GM21786 (cell line): ENCODE results near the gene KCNQ2.
"Not testable (repeated sequence)": the region's sequence is repeated elsewhere in the genome, so short reads cannot be mapped to it uniquely, and the experiment has no call there.

Experiments
- ATAC-seq: cut with Tn5 transposase; IDR thresholded peaks from one replicate; pipeline ENCODE4 v1.9.1; 2021; ENCODE audit not compliant: unreplicated experiment

KCNQ2 gene

DNA sequence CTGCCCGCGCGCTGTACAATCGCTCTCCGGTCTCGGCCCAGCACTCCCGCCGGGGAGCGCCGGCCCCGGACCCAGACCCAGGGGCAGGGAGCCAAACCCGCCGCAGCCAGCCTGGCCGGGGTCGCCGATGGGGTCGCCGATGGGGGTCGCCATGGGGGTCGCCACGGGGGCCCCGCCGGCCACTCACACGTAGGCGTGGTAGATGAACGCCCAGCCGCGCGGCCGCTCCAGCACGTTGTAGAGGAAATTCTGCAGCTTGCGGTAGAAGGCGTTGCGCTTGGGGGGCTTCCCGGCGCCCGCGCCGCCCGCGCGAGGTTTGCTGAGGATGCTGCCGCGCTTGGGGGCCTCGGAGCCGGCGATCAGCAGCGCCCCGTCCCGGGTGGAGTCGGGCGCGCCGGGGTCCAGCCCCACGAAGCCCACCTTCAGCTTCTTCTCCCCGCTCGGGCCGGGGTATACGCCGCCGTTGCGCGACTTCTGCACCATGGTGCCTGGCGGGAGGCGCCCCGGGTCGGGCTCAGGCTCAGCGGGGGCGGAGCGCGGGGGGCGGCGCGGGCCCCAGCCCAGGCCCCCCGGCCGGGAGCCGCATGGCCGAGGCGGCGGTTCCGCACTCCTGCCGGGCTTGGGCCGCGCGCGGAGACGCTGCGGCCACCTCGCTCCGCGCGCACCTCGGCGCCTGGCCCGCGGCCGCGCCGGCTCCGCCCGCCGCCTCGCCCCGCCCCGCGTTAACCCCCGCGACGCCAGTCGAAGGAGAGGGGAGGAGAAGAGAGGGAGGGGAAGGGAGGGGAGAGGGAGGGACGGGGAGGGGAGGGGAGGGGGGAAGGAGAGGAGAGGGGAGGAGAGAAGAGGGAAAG lies at the start of gene KCNQ2:
Gene KCNQ2, minus strand, starts transcription at position 675 of the 851 bp plus-strand sequence. Its CDS starts 192 bp downstream, at position 483.
- no peak for ATAC-seq

DNA sequence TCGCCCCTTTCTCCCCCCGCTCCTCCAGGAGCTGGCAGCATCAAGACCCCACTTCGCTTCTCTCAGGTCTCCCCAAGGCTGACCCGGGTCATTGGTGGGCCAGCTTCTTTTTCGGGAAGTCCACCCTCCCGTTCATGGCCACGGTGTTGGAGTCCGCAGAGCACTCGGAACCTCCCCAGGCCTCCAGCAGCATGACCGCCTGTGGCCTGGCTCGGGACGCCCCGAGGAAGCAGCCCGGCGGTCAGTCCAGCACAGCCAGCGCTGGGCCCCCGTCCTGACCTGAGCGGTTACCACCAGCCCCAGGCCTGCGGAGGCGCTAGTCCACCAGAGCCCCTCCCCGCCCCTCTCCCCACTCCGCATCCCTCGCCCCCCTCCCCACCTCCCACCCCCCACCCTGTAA lies 49.1 kb upstream of the KCNQ2 start:
- ATAC-seq: no peak

DNA sequence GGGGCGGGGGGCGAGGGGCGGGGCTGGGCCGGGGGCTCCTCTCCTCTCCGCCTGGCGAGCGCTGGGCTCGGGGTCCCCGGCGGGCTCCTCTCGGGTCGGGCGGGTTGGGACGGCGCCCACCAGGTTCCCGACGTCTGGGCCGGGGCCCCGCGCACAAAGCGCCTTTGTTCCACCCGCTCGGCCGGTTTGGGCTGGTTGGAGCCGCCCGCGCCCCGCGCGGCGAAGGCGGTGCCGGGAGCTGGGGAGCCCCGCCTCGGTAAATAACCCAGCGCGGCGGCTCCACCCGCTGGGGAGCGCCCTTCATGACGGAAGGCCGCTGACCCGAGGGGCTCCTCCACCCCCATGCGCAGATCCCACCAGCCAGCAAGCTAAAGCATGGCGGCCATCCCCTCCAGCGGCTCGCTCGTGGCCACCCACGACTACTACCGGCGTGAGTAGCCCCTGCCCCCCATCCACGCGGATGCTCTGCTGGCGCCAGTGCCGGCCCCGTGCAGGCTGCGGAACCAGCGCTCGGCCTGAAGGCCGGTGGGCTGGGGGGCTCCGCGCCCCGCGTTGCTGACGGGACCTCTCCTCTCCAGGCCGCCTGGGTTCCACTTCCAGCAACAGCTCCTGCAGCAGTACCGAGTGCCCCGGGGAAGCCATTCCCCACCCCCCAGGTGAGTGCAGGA lies 48.6 kb upstream of the KCNQ2 start:
- peak; percentile 31 for ATAC-seq

DNA sequence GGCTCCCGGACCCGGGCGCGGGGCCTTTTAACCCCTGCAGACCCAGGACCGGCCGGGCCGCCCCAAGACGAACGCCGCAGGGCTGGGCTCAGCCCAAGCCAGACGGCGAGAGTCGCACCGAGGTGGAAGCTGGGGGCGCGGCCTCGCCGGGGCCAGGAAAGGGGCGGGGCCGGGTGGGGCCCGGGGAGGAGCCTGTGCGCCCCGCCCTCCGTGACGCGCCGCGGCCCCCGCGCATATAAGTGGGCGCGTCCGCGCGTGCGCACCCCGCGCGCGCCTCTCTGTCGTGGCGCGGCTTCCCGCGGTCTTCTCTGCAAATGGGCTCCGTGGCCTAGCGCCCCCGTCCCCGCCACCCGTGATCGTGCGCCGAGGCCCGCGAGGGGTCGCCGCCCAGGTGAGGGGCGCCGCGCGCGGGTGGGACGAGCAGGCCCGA lies 48.1 kb upstream of the KCNQ2 start, which contains the start of gene PPDPF:
Gene PPDPF, plus strand, starts transcription at position 262 of the 430 bp plus-strand sequence. CDS start 544 bp downstream, outside the sequence.
- peak; percentile 56 for ATAC-seq

DNA sequence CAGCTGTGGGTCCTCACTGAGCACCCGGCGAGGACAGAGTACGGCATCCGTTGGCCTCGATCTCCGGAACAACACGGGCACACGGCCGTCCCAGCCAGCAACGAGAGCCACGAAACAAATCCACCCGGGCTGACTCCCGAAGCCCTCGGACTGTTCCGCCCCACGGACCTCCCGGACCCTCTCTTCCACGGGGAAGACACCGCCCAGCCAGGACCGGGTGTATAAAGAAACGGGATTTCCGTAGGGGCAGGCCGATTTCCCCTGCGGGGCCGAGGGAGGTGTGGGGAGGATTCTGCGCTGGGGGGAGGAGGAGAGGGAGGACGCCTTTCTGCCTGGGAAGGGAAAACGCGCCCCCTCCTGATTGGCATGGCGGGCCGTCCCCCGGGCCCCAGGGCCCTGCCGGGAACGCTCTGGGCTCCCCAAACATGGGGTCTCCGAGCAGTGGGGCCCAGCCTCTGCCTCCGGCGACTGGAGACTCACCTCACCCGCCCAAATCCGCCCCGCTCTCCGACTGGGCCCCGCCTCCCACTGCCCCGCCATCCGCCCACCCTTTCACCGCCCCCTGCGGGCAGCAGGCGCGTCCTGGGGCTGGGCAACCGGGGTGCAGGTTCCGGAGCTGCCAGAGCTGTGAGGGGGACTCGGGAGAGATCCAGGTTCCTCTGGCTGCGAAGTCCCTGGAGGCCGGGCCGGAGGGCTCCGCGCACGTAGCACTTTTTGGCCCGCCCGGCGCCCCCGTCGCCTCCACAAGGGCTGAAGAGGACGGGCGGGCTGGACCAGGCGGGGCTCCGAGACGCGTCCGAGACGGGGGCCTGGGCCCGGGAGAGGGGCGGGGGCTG lies 47.4 kb upstream of the KCNQ2 start:
- peak; percentile 33 for ATAC-seq

DNA sequence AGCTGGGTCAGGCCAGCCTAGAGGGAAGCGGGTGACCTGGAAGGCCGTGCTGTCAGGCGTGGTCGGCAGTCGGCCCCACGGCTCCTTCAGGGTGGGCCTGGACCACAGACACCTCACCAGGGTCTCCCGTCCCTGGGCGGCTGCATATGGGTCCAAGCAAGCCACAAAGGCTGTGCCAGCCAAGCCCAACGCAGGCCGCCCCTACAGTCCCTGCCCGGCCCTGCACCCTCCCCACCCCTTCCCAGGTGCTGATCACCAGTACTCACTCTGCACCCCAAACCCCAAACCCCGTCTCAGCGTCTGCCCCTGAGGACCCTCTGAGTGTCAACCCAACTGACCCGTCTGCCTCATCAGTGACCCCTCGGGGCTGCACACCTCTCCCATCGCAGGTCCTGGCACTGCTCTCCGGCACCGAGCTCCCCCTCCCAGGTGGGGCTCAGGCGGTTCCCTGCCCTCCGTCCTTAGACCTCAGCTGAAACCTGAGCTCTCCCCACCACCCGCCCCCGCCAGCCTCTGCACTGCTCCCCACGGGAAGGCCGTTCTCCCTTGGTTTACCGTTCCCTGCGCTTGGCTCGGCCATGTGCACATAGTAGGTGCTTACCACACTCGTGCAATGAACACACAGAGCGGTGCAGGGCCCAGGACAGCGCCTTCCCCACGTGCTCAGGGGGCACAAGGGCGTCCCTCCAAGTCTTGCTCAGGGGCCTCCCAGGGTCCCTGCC lies 46.7 kb upstream of the KCNQ2 start:
- ATAC-seq: no peak

DNA sequence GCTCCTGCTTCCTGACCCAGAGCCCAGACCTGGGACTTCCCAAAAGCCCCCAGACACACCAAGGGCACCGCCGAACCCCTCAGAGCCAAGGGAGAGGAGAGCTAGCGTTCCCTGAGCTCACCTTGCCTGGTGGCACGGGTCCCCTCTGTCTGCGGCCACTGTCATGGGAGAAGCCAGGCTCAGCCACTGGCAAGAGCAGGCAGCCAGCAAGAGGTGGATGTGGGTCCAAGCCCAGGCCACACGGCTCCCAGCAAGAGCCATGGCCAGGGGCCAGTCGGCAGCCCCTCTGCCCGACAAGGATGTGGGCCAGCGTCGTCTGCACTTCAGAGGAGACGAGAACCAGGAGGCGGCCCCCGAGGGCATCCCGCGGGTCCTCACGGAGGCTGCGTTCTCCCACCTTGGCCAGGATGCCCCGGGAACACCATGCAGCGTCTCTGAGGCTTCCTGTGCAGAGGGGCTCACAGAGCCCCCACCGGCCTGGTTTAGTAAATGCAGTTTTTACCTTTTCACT lies 46.0 kb upstream of the KCNQ2 start:
- no peak for ATAC-seq

DNA sequence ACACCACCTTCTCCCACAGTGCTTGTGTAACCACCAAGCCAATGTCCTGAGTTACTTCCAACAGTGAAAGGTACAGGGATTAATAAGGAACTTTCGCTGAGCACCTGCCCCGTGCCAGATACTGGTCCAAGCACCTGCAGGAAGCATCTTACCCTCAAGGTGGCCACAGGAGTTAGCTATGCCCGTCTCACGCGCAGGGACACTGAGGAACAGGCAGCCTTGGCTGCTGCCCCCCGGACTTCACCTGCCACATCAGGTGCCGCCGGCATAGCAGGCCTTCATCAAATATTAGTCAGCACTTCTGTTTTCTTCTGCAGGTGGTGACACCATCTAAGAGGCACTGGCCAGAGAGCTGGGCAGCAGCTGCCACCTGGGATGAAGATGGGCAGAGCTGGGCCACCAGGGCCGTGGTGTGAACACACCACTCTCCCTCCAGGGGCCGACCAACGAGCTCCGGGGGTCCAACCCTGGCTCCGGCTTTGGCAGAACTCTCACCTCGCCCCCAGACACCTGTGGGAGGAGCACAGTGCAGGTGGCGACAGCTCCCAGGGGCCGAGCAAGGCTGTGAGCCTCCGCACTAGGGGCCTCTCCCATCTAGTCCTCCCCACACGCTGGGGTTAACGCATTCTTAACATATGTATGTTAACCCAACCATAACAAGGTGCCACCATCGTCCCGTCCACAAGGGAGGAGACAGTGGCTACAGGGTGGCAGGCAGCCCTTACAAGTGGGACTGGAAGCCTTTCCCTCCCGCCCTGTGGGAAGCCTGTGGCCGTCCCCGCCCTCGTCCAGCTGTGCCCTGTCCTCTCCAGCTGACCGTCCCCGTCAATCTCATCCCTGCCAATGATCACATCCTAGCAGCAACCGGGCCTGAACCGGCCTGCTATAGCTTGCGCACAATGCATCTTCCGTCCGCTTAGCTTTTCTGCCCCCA lies 45.2 kb upstream of the KCNQ2 start:
- ATAC-seq: no peak

DNA sequence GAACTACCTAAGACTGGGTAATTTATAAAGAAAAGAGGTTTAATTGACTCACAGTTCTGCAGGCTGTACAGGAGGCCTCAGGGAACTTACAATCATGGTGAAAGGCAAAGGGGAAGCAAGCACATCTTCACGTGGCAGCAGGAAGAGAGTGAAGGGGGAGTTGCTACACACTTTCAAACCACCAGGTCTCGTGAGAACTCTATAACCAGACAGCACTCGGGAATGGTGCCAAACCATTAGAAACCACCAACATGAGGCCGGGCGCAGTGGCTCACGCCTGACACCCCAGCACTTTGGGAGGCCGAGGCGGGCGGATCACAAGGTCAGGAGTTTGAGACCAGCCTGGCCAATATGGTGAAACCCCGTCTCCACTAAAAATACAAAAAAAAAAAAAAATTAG lies 42.1 kb upstream of the KCNQ2 start:
- not testable (repeated sequence) for ATAC-seq

DNA sequence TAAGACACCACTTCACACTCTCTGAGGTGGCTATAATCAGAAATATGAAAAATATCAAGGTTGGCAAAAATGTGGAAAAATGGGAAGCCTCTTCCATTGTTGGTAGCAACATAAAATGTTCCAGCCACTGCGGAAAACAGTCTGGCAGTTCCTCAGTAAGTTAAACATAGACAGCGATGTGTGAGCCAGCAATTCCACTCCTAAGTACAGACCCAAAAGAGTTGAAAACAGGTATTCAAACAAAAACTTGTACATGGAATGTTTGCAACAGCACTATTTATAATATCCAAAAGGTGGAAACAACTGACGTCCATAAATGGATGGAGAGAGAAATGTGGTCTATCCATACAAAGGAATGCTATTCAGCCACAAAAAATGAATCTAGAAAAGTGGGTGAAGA lies 40.8 kb upstream of the KCNQ2 start:
- no peak for ATAC-seq

DNA sequence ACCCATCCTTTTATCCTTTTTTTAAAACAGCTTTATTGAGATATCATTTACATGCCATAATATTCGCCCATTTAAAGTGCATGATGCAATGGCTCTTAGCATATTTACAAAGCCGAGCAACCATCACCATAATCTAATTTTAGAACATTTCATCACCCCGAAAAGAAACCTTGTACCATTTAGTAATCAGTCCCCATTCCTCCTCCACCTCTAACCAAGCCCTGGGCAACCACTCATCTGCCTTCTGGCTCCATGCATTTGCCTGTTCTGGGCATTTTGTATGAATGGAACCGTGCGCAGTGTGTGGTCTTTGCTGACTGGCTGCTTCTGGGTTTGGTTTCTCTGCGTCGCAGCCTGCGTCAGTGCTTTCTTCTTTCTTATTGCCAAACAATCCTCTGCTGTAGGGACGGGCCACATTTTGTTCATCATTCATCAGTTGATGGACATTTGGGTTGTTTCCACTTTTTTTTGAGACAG lies 36.7 kb upstream of the KCNQ2 start:
- ATAC-seq: no peak

DNA sequence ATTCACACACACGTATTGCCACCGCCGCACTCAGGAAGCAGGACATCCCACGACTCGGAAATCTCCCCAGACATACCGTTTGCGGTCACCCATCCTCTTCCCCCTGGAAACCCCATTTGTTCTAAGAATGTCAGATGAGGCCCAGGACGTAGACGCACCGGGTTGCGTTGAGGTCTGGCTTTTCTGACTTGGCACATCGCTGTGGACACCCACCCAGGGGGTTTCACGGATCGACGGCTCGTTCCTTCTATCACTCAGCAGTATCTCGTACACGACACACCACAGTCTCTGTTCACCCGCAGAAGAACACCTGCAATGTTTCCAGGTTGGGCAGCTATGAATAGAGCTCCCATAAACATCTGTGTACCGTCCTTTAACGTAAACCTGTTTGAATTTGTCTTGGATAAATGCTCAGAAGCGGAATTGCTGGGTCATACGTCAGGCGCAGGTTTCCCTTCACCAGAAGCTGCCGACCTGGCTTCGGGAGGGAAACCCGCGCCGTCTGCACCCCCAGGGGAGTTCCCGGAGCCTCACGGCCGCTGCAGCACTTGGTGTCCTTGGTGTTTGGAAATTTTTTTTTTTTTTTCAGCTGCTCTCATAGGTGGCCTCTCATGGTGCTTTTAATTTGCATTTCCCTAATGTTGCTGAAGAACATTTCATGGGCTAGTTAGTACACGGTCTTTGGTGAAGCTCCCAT lies 35.8 kb upstream of the KCNQ2 start:
- ATAC-seq: no peak

DNA sequence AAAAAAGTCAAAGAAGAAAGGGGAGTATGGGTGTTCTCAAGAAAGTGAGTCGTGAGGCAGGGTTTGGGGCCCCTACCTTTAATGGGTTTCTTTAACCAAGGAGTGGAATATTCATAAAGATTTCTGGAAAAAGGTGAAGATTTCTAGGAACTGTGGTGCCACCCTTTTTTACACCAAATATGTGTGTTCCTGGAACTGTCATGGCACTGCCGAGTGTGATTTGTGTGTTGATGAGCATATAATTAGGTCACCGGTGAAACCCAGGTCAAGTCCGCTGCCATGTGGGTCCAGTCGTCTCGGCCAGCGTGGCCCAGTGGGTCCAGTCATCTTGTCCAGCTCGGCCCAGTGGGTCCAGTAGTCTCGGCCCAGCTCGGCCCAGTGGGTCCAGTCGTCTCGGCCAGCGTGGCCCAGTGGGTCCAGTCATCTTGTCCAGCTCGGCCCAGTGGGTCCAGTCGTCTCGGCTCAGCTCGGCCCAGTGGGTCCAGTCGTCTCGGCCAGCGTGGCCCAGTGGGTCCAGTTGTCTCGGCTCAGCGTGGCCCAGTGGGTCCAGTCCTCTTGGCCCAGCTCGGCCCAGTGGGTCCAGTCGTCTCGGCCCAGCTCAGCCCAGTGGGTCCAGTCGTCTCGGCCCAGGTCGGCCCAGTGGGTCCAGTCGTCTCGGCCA lies 34.8 kb upstream of the KCNQ2 start:
- no peak for ATAC-seq

DNA sequence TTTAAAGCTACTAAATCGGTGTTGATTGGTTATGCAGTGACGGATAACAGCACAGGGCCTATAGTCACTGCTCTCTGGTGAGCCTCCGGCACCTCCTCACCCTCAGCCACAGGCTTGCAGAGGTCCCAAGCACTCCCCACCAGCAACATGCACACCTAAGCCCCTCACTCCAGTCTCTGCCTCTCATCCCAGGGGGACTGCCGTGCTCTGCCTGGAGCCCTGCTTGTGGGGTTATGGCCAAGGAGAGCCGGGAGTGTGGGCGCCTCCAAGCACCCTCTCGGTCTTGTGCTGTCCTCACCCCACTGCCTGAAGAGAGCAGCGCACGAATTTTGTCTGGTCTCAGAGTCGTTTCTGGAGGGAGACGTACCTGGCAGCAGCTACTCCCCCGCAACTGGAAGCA lies 33.3 kb upstream of the KCNQ2 start:
- no peak for ATAC-seq

DNA sequence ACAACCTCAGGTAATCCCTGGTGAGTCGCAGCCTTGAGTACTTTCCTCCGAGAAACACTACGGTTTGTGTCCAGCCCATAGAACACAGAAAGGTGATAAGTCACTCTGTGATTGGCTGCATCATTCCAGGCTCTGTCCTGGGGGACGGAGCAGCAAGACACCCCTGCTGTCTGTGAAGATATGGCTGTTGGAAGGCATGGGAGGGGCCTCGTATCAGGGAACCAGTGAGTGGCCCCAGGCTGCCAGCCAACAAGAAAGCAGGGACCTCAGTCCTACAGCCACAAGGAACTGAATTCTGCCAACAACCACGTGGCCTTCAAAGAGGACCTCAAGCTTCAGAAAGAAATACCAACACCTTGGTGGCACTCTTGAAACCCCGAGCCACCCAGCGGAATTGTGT lies 32.8 kb upstream of the KCNQ2 start:
- no peak for ATAC-seq

DNA sequence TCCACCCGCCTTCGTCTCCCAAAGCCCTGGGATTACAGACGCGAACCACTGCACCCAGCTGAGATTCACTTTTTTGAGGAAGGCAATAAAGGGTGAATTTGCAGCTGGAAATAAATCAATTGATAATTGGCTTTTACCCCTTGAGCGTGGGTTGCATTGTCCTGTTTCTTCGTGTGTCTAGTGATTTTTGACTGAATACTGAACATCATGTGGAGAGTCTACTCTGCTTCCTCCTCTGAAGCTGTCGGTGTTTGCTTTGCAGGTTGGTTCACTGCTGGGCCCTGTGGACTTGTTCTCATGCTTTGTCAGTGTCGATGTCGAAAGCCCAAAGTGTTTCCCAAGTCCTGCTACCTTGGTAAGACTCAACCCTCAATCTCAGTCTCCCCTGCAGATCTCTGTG lies 32.2 kb upstream of the KCNQ2 start:
- ATAC-seq: no peak

DNA sequence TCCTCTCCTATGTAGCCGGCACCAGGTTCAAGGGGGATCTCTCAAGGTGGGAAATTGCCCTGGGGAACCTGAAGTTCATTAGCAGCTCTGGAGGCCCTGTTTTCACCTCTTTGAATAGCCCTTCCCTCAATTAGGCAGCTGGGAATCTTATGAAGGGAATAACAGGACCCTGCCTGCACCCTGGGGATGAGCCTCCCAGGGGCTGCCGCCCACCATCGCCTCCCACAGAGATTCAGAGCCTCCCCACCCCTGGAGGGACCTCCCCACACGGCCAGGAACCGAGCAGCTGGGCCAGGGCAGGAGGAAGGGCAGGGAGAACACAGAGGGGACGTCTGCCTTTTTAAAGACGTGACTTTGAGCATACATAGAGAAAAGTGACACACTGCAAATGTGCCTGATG lies 31.1 kb upstream of the KCNQ2 start:
- no peak for ATAC-seq

DNA sequence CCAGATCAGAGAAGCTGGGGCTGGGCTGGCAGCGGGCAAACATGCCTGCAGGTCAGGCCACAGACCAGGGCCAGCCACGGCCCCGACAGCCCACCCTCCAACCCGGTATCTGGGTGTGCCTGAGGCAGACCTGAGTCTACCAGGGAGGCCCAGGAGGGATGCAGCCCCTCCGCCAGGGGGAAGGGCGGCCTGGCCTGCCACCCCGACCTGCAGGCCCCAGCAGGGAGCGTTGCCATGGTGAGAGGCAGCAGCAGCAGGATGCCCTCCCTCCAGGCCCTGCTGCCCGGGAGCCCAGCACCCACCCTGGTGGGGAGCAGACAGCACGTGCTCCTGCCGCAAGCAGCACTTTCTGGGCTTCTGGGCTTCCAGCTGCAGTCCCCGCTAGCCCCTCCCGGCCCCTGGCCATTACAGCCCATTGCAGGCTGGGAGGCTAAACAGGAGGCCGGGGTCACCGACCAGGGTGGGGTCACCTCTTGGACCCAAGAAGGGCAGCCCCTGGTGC lies 30.3 kb upstream of the KCNQ2 start:
- no peak for ATAC-seq
